KOPT-K1 (cell line): ENCODE results near the gene SLC43A2.

Experiments
- H3K27ac ChIP-seq: fragments of 200-600 bp; sonication (generic); 2 replicates; pipeline ENCODE4 v1.5.1; 2016; ENCODE audit warnings: antibody characterized with exemption, mild to moderate bottlenecking, low read depth, low read length; ENCODE audit not compliant: poor library complexity, severe bottlenecking
- H3K36me3 ChIP-seq: fragments of 200-600 bp; sonication (generic); 2 replicates; pipeline ENCODE4 v1.5.1; 2017; ENCODE audit warnings: antibody characterized with exemption, mild to moderate bottlenecking, low read length, moderate library complexity; ENCODE audit not compliant: insufficient read depth
- H3K9me3 ChIP-seq: fragments of 200-600 bp; sonication (generic); 2 replicates; pipeline ENCODE4 v1.5.1; 2017; ENCODE audit warnings: antibody characterized with exemption, low read length, mild to moderate bottlenecking; ENCODE audit not compliant: insufficient read depth, poor library complexity, severe bottlenecking

SLC43A2 gene

DNA sequence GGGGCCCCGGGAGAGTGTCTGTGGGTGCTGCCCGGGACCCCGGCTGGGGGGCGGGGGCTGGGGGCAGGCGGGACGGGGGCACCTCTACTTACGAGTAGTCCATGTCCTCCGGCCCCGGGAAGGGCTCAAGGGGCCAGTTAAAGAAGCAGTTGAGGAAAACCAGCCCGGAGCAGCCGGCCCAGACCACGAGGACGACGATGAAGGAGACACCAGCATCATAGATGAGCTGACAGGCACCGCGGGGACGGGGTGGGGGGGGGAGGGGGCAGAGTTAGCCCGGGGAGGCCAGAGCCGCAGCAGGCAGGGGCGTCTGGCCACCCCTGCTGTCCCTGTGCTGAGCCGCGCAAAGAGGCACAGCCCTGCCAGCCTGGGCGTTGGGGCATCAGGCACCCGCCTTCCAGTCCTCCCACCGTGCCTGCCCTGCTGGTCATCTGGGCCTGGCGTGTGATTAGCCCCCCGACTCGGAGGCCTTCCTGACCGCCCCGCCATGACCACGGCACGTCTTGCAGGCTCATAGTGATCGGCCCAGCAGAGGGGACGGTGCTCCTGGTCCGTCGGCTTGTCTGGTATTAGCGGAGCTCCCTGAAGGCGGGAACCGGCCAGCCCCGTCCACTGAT lies 37.1 kb downstream of the SLC43A2 start:
- H3K9me3 ChIP-seq, result no peaks in the 10 kb centered on the region
- H3K27ac ChIP-seq, result peak overlapping the region; percentile 100
- H3K36me3 ChIP-seq, result peaks cover 9% of the 10 kb centered on the region

DNA sequence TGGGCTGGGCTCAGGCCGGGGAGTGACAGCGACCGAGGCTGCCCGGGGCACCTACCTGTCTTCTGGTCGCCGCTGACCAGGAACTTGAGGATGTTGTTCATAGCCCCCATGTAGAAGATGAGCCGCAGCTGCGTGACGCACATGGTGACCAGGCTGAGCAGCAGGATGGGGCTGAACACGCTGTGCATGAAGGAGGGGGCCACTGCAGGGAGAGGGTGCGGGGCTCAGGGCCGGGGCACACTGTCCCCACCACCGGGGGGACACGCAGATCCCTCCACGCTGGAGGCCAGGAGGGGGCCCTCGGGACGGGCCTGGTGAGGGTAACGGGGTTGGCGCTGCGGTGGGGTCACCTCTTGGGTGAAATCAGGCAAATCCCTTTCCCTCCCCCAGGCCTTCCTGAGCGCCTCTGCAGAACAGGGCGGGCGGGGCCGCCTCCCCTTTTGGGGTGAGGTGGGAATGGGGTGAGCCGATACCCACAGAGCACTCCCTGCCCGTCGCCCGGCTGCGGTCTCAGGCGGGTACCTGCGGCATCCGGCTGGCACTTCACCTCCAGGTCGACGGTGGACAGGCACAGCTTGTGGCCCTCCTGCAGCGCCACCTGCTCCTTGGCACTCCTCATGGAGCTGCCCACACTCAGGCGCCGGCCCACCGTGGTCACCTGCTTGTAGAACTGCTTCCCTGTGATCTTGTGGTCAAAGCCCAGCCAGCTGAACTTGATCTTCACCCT lies 37.7 kb downstream of the SLC43A2 start:
- Histone ChIP-seq H3K36me3 (peaks cover 10% of the 10 kb centered on the region), H3K9me3 (no peaks in the 10 kb centered on the region), H3K27ac (peak overlapping the region; percentile 100)

DNA sequence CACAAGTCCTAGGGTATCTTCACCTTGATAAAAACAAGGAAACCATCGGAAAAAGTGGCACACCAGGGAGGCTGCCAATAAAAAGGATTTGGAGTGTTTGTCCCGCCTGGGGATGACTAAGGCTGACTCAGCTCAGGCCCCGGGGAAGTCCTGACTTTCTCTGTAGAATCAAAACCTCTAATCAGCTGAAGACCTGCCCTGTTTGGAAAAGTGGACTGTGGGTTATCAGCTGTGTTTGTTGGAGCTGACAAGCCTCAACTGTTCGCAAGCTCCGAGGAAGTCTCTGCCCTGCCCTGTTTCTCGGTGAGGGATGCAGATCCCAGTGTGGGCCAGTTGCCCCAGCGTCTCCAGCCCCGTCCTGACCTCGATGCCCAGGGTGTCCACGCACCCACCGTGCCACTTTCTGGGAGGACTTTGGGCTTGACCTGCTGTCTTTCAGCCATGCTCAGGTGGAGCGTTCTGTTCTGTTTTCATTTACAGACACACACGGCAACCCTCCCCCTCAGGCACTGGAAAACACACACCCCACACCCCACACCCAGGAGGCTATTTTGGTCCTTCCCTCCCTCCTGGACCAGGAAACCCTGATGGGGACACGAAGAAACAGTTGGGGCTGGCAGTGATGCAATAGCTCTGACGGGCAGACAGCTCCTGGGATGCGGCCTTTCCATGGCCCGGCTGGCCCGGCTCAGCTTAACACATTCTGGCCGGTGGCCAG lies 38.4 kb downstream of the SLC43A2 start:
- Histone ChIP-seq H3K27ac (peak overlapping the region; percentile 100), H3K36me3 (peaks cover 17% of the 10 kb centered on the region), H3K9me3 (no peaks in the 10 kb centered on the region)

GRCh38 chr17:1588821-1589585 lies 39.6 kb downstream of the SLC43A2 start:
- Histone ChIP-seq H3K36me3 (peaks cover 17% of the 10 kb centered on the region), H3K27ac (peak overlapping the region; percentile 50), H3K9me3 (no peaks in the 10 kb centered on the region)

DNA sequence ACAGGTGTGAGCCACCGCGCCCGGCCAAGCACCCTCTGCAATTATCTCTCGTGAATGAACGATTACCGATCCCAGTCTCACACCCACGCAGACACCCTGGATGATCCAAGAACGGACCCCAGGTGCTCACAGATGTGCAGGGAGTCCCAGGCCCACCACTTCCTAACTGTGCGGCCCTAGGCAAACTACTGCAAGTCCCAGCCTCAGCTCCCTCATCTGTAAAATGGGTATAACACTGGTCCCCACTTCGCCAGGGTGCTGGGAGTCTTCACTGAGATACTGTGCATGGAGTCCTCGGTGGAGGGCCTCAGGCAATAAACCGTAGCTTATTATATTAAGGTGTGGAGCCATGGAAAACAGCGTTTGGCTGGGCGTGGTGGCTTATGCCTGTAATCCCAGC lies 44.5 kb downstream of the SLC43A2 start:
- H3K27ac ChIP-seq, result no peak overlapping the region
- peaks cover 16% of the 10 kb centered on the region for H3K36me3 ChIP-seq
- no peaks in the 10 kb centered on the region for H3K9me3 ChIP-seq

DNA sequence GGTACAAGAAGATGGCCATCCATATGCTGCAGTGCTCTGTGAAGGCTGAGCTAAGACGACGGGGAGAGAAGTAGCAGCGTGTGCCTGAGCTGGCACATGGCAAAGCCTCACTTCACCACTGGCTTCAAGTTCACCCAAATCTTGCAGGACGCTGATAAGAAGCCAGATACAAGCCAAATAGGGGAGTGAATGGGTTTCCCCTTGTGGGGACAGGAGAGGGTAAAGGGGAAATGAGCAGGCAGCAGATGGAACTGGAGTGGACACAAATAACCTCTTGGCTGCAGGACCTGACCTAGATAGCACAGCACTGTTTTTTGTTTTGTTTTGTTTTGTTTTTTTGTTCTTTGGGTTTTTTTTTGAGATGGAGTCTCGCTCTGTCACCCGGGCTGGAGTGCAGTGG lies 45.1 kb downstream of the SLC43A2 start:
- peaks cover 16% of the 10 kb centered on the region for H3K36me3 ChIP-seq
- no peaks in the 10 kb centered on the region for H3K9me3 ChIP-seq
- peak overlapping the region; percentile 2 for H3K27ac ChIP-seq

- Histone ChIP-seq H3K27ac (no peak overlapping the region), H3K9me3 (no peaks in the 10 kb centered on the region), H3K36me3 (peaks cover 16% of the 10 kb centered on the region)
These were observed 46.3 kb downstream of the SLC43A2 start for GRCh38 chr17:1582374-1582773.

- peak overlapping the region; percentile 16 for H3K27ac ChIP-seq
- no peaks in the 10 kb centered on the region for H3K9me3 ChIP-seq
- peaks cover 16% of the 10 kb centered on the region for H3K36me3 ChIP-seq
These were observed 47.5 kb downstream of the SLC43A2 start for GRCh38 chr17:1580979-1581676.

- no peaks in the 10 kb centered on the region for H3K9me3 ChIP-seq
- H3K27ac ChIP-seq, result peak overlapping the region; percentile 39
- peaks cover 8% of the 10 kb centered on the region for H3K36me3 ChIP-seq
These were observed 50.6 kb downstream of the SLC43A2 start for GRCh38 chr17:1578029-1578428.

- peak overlapping the region; percentile 39 for H3K27ac ChIP-seq
- H3K36me3 ChIP-seq, result peaks cover 8% of the 10 kb centered on the region
- H3K9me3 ChIP-seq, result no peaks in the 10 kb centered on the region
These were observed 51.0 kb downstream of the SLC43A2 start for GRCh38 chr17:1577583-1578013.

DNA sequence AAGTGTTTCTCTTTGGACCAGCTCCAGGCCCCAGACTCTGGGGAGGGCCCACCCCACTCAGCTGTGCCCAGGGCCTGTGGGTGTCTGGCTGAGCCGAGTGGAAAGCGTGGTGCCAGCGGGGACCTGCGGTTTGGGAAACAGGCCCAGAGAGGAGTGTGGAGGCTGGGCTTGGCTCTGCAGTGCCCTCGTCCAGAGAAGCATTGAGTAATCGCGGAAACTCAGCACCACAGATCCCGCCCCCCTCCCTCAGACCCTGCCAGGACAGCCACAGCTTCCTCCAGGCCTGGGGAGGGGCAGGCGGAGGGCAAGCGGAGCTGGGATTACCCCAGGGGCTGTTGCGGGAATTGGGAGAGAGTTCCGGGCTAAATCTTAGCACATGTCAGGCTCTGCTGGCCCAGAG lies 51.5 kb downstream of the SLC43A2 start:
- H3K9me3 ChIP-seq, result no peaks in the 10 kb centered on the region
- H3K36me3 ChIP-seq, result peaks cover 5% of the 10 kb centered on the region
- H3K27ac ChIP-seq, result peak overlapping the region; percentile 39

- Histone ChIP-seq H3K36me3 (peaks cover 4% of the 10 kb centered on the region; the same call in 1 of the 2 replicates), H3K27ac (no peak overlapping the region), H3K9me3 (no peaks in the 10 kb centered on the region)
These were observed 52.1 kb downstream of the SLC43A2 start for GRCh38 chr17:1576500-1576899.

- Histone ChIP-seq H3K9me3 (no peaks in the 10 kb centered on the region), H3K27ac (no peak overlapping the region), H3K36me3 (no peaks in the 10 kb centered on the region)
These were observed 53.8 kb downstream of the SLC43A2 start for GRCh38 chr17:1574697-1575471.
